ENCODE results near the gene NEXN. TPM values are rescaled to one million over a fixed set of nuclear protein-coding genes. Genes with fewer than 3 reads are reported as not detected.
A peak's percentile ranks its signal among the peaks of the same experiment; 100 is the strongest.

The NEXN gene
- total and polyA plus RNA-seq, 2 of the 13 experiments (the other 11 are each of a cell fraction or from before 2014, with no cell fraction given), result 0.07 to 0.97 TPM

DNA sequence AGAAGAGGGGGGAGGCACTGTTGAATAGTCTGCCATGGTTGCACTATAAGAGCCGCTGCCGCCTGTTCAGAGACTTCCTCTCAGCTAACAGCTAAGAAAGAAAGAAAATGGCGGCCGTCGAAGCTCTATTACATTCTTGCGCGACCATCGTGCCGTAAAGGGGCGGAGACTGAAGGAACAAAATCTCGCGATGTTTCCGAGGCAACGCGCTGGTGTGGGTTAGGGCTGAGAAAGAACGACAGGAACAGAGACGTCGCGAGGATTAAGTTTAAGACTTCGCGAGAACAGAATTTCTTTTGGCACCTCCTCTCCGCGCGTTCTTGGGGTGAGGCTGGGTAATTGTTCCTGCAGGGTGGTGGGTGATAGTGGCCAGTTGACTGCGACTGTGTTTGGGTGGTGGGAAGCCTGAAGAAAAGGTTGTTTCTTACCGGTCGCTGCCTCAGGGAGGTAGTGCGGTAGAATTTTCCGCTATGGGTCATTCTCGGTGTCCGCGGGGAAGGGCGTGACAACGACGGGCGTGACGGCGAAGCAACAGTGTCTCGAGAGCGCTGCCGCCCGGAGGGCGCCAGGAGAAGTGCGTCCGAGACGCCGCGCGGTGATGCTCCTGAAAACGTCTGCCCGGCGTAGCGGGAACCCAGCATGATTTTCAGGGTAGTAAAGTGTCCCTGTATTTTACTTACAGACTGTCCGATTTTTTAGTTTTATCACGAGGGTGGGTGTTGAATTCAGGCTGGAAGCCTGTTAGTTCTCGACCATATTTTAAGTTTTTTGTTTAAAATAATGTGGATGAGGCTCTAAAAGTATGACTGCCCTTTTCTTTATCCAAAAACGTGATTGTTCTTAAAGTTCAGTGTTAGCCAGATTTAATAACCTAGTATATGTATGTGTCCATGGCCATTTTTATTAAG, 90.8 kb downstream of the NEXN start, which contains the start of gene FUBP1 (continued):
- TF ChIP-seq ZNF674 (CRISPR knock-in tag; IDR thresholded peaks at IDR 0.05; ENCODE audit: low read depth) (peak; percentile 89; the same call in 1 of the 2 replicates), ELF1 (CRISPR knock-in tag; IDR thresholded peaks at IDR 0.05) (peak; percentile 64), NKX3-1 (CRISPR knock-in tag; IDR thresholded peaks at IDR 0.05) (peak; percentile 22; the same call in 1 of the 2 replicates), POLR2AphosphoS5 (IDR thresholded peaks at IDR 0.05; ENCODE audit: low read depth, low read length) (peak; percentile 97), ZBTB20 (CRISPR knock-in tag; IDR thresholded peaks at IDR 0.05; ENCODE audit: borderline replicate concordance, low read depth) (no peak), ZNF577 (CRISPR knock-in tag; IDR thresholded peaks at IDR 0.05; ENCODE audit: borderline replicate concordance, low read depth) (no peak), CHCHD3 (CRISPR knock-in tag; IDR thresholded peaks at IDR 0.05) (no peak), CTCF (CRISPR knock-in tag; IDR thresholded peaks at IDR 0.05) (peak; percentile 80), ZNF83 (CRISPR knock-in tag; IDR thresholded peaks at IDR 0.05; ENCODE audit: borderline replicate concordance) (no peak), SP2 (CRISPR knock-in tag; IDR thresholded peaks at IDR 0.05) (no peak), ZNF224 (CRISPR knock-in tag; IDR thresholded peaks at IDR 0.05) (no peak), ZNF644 (CRISPR knock-in tag; IDR thresholded peaks at IDR 0.05; ENCODE audit: low read depth) (no peak), ONECUT2 (CRISPR knock-in tag; IDR thresholded peaks at IDR 0.05) (no peak), SIX4 (CRISPR knock-in tag; IDR thresholded peaks at IDR 0.05) (peak; percentile 54; the same call in 1 of the 2 replicates), ARHGAP35 (CRISPR knock-in tag; IDR thresholded peaks at IDR 0.05; ENCODE audit: borderline replicate concordance) (no peak)
- TF ChIP-seq, protein P1, sequence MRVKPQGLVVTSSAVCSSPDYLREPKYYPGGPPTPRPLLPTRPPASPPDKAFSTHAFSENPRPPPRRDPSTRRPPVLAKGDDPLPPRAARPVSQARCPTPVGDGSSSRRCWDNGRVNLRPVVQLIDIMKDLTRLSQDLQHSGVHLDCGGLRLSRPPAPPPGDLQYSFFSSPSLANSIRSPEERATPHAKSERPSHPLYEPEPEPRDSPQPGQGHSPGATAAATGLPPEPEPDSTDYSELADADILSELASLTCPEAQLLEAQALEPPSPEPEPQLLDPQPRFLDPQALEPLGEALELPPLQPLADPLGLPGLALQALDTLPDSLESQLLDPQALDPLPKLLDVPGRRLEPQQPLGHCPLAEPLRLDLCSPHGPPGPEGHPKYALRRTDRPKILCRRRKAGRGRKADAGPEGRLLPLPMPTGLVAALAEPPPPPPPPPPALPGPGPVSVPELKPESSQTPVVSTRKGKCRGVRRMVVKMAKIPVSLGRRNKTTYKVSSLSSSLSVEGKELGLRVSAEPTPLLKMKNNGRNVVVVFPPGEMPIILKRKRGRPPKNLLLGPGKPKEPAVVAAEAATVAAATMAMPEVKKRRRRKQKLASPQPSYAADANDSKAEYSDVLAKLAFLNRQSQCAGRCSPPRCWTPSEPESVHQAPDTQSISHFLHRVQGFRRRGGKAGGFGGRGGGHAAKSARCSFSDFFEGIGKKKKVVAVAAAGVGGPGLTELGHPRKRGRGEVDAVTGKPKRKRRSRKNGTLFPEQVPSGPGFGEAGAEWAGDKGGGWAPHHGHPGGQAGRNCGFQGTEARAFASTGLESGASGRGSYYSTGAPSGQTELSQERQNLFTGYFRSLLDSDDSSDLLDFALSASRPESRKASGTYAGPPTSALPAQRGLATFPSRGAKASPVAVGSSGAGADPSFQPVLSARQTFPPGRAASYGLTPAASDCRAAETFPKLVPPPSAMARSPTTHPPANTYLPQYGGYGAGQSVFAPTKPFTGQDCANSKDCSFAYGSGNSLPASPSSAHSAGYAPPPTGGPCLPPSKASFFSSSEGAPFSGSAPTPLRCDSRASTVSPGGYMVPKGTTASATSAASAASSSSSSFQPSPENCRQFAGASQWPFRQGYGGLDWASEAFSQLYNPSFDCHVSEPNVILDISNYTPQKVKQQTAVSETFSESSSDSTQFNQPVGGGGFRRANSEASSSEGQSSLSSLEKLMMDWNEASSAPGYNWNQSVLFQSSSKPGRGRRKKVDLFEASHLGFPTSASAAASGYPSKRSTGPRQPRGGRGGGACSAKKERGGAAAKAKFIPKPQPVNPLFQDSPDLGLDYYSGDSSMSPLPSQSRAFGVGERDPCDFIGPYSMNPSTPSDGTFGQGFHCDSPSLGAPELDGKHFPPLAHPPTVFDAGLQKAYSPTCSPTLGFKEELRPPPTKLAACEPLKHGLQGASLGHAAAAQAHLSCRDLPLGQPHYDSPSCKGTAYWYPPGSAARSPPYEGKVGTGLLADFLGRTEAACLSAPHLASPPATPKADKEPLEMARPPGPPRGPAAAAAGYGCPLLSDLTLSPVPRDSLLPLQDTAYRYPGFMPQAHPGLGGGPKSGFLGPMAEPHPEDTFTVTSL (CRISPR knock-in tag; IDR thresholded peaks at IDR 0.05; ENCODE audit: borderline replicate concordance), result 0 out of 2 replicates have a peak, but pooled peaks have one; percentile 37
- TF ChIP-seq, protein P2, sequence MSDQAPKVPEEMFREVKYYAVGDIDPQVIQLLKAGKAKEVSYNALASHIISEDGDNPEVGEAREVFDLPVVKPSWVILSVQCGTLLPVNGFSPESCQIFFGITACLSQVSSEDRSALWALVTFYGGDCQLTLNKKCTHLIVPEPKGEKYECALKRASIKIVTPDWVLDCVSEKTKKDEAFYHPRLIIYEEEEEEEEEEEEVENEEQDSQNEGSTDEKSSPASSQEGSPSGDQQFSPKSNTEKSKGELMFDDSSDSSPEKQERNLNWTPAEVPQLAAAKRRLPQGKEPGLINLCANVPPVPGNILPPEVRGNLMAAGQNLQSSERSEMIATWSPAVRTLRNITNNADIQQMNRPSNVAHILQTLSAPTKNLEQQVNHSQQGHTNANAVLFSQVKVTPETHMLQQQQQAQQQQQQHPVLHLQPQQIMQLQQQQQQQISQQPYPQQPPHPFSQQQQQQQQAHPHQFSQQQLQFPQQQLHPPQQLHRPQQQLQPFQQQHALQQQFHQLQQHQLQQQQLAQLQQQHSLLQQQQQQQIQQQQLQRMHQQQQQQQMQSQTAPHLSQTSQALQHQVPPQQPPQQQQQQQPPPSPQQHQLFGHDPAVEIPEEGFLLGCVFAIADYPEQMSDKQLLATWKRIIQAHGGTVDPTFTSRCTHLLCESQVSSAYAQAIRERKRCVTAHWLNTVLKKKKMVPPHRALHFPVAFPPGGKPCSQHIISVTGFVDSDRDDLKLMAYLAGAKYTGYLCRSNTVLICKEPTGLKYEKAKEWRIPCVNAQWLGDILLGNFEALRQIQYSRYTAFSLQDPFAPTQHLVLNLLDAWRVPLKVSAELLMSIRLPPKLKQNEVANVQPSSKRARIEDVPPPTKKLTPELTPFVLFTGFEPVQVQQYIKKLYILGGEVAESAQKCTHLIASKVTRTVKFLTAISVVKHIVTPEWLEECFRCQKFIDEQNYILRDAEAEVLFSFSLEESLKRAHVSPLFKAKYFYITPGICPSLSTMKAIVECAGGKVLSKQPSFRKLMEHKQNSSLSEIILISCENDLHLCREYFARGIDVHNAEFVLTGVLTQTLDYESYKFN (CRISPR knock-in tag; conservative IDR thresholded peaks at IDR 0.05), result 0 out of 2 replicates have a peak, but pooled peaks have one; percentile 14

Data from HepG2 (cell line).